Esophagus muscularis mucosa (tissue), 3 donors: ENCODE data around the gene WNT7B.

ENCODE experiments used
- POLR2A ChIP-seq: fragments of 450-650 bp; IDR thresholded peaks from one replicate; pipeline ENCODE4 v1.6.1; 2017; ENCODE audit warnings: antibody characterized with exemption, moderate library complexity, mild to moderate bottlenecking, low read depth
- POLR2AphosphoS5 ChIP-seq, 2 donors: sonication (generic); formaldehyde crosslinking; IDR thresholded peaks; one replicate each; pipeline ENCODE4 v1.6.1; 2017; ENCODE audit warnings: antibody characterized with exemption in 2 of 2
- TF ChIP-seq, protein P1 (sequence below), 3 experiments: fragments of 200-600 bp in 2 of 3; fragments of 450-650 bp in 1 of 3; sonication (generic) in 2 of 3; IDR thresholded peaks; one replicate each; pipeline ENCODE4 v1.5.1; 2017 to 2019; ENCODE audit warnings: antibody characterized with exemption in 3 of 3, mild to moderate bottlenecking in 2 of 3, moderate library complexity in 1 of 3

DNA sequence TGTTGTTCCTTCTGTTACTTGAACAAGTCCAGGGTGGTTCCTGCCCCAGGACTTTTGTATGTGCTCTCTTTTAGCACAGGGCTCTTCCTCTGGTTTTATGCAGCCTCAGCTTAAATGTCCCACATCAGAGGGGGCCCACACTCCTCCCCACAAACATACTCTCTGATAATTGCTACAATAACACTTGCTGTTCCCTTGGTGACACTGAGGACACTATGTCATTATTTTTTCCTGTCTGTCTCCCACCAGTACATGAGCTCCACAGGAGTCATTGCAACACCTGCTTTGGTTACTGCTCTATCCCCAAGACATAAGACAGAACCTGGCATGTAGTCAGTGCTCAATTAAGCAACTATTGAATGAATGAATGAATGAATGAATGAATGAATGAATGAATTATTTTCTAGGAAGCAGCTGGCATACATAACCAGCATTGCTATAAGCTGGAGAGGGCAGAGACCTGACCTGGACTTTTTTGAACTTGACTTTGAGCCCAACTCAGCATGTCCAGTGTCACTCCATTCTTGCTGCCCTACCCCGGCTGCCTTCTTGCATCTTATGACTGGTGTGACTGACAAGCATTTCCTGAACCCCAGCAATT, 7.5 kb upstream of the WNT7B start:
- TF ChIP-seq, protein P1, sequence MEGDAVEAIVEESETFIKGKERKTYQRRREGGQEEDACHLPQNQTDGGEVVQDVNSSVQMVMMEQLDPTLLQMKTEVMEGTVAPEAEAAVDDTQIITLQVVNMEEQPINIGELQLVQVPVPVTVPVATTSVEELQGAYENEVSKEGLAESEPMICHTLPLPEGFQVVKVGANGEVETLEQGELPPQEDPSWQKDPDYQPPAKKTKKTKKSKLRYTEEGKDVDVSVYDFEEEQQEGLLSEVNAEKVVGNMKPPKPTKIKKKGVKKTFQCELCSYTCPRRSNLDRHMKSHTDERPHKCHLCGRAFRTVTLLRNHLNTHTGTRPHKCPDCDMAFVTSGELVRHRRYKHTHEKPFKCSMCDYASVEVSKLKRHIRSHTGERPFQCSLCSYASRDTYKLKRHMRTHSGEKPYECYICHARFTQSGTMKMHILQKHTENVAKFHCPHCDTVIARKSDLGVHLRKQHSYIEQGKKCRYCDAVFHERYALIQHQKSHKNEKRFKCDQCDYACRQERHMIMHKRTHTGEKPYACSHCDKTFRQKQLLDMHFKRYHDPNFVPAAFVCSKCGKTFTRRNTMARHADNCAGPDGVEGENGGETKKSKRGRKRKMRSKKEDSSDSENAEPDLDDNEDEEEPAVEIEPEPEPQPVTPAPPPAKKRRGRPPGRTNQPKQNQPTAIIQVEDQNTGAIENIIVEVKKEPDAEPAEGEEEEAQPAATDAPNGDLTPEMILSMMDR (IDR thresholded peaks at IDR 0.05), result no peak
- TF ChIP-seq POLR2A, result no peak
- TF ChIP-seq POLR2AphosphoS5 (IDR thresholded peaks at IDR 0.05), result no peak
